ENCODE data around the gene CCDC38. TPM values are rescaled to one million over a fixed set of nuclear protein-coding genes. Genes with fewer than 3 reads are reported as not detected.

The CCDC38 gene
- total and polyA plus RNA-seq, 9 of the 15 experiments (the other 6 are each of a cell fraction or from before 2014, with no cell fraction given): not detected

- Histone ChIP-seq H3K27me3 (ENCODE audit: control insufficient read depth in 2 of 2, insufficient read depth in 2 of 2, low read length in 2 of 2) (peaks cover 14 to 38% of the 10 kb centered on the region in 2 experiments; a peak in 4 of 5 replicates), H3K4me2 (ENCODE audit: insufficient read depth, low read length) (no peak overlapping the region), H2AFZ (ENCODE audit: low read depth, low read length) (no peak overlapping the region), H3K36me3 (ENCODE audit: control insufficient read depth, insufficient read depth, low read length) (no peaks in the 10 kb centered on the region), H3K4me1 (replicated peaks in 1 of 2; ENCODE audit: control insufficient read depth in 2 of 2, insufficient read depth in 2 of 2, low read length in 2 of 2) (no peaks in the 10 kb centered on the region), H3K9me1 (ENCODE audit: control insufficient read depth, insufficient read depth, low read length) (no peaks in the 10 kb centered on the region), H3K79me2 (ENCODE audit: control insufficient read depth, insufficient read depth, low read length) (no peaks in the 10 kb centered on the region), H3K9ac (ENCODE audit: insufficient read depth in 1 of 2, low read depth in 2 of 2, low read length in 2 of 2) (no peak overlapping the region; a peak in 1 of 4 replicates), H4K20me1 (replicated peaks; ENCODE audit: control insufficient read depth, insufficient read depth, low read length) (no peaks in the 10 kb centered on the region; the same call in 1 of the 2 replicates), H3K27ac (ENCODE audit: extremely low read depth, low read depth, low read length) (no peak overlapping the region), H3K4me3 (no peak overlapping the region), H3K9me3 (replicated peaks; ENCODE audit: control insufficient read depth, insufficient read depth, low read depth, low read length) (no peaks in the 10 kb centered on the region)
- 0% methylated on average over 7 of the region's 7 CpGs for WGBS (ENCODE audit: insufficient coverage, low coverage, missing lambda C conversion rate)
- intact Hi-C loops (cut with micrococcal nuclease) (loop anchor here (10.0 kb wide), 1 partner anchor 365 kb away; no protein-coding TSS in a partner anchor), in situ Hi-C loops (cut with MboI) (no loop called here)
- no peak for ATAC-seq
- TF ChIP-seq ZBTB2 (IDR thresholded peaks at IDR 0.05) (no peak), ELK1 (CRISPR knock-in tag; IDR thresholded peaks at IDR 0.05) (no peak), XRCC4 (IDR thresholded peaks at IDR 0.05; ENCODE audit: extremely low read depth, insufficient read depth, insufficient read length) (no peak), PURB (CRISPR knock-in tag; IDR thresholded peaks at IDR 0.05; ENCODE audit: low read depth) (no peak), ZNF133 (CRISPR knock-in tag; IDR thresholded peaks at IDR 0.05) (no peak), PHTF2 (CRISPR knock-in tag; IDR thresholded peaks at IDR 0.05) (no peak), ARID1B (IDR thresholded peaks at IDR 0.05) (no peak), ETS1 (conservative IDR thresholded peaks at IDR 0.05; ENCODE audit: control insufficient read depth, low read depth, low read length) (no peak)
- DNase-seq (ENCODE audit: extremely low read depth in 1 of 4, low spot score in 3 of 4): no peak
- FAIRE-seq: no peak
- no TSS peak for BruUV-seq (replicated peaks)
- POLR2A ChIA-PET: interaction anchor here (1.0 kb wide), 1 partner anchor 11 kb away, joined by 4 read pairs; no protein-coding TSS in a partner anchor
- CTCF ChIA-PET (ENCODE audit: low intra/inter-chr PET ratio): no interaction called here
These were observed 47.7 kb upstream of the CCDC38 start for GRCh38 chr12:95990136-95990535.
